Measurements from ENCODE around the gene BCL3.
"Not testable (repeated sequence)": the region's sequence is repeated elsewhere in the genome, so short reads cannot be mapped to it uniquely, and the experiment has no call there.

The BCL3 gene

GRCh38 chr19:44748426-44749254 is at the start of gene BCL3:
BCL3 (plus strand) TSS chr19:44748708; CDS start chr19:44748791, 83 bp downstream.
- DNase-seq (ENCODE audit: low read depth): peak; percentile 84

- no peak for DNase-seq (ENCODE audit: low read depth)
Measured at GRCh38 chr19:44700547-44700946, 48.0 kb upstream of the BCL3 start.

GRCh38 chr19:44701228-44701627 is 47.3 kb upstream of the BCL3 start:
- no peak for DNase-seq (ENCODE audit: low read depth)

GRCh38 chr19:44702551-44703176 is 45.8 kb upstream of the BCL3 start:
- DNase-seq (ENCODE audit: low read depth): no peak

- DNase-seq (ENCODE audit: low read depth): no peak
Measured at GRCh38 chr19:44703336-44704078, 45.0 kb upstream of the BCL3 start.

- DNase-seq (ENCODE audit: low read depth): no peak
Measured at GRCh38 chr19:44704982-44705381, 43.5 kb upstream of the BCL3 start.

GRCh38 chr19:44705502-44706010 is 43.0 kb upstream of the BCL3 start:
- no peak for DNase-seq (ENCODE audit: low read depth)

GRCh38 chr19:44706506-44707236 is 41.8 kb upstream of the BCL3 start:
- DNase-seq (ENCODE audit: low read depth): no peak

GRCh38 chr19:44707794-44708193 is 40.7 kb upstream of the BCL3 start:
- DNase-seq (ENCODE audit: low read depth): no peak

- DNase-seq (ENCODE audit: low read depth): no peak
Measured at GRCh38 chr19:44708940-44709339, 39.6 kb upstream of the BCL3 start.

- not testable (repeated sequence) for DNase-seq (ENCODE audit: low read depth)
Measured at GRCh38 chr19:44709434-44710266, 38.9 kb upstream of the BCL3 start.

- DNase-seq (ENCODE audit: low read depth): no peak
Measured at GRCh38 chr19:44710483-44710882, 38.0 kb upstream of the BCL3 start.

- DNase-seq (ENCODE audit: low read depth): no peak
Measured at GRCh38 chr19:44712864-44713515, 35.5 kb upstream of the BCL3 start.

- no peak for DNase-seq (ENCODE audit: low read depth)
Measured at GRCh38 chr19:44714597-44715169, 33.8 kb upstream of the BCL3 start.

- no peak for DNase-seq (ENCODE audit: low read depth)
Measured at GRCh38 chr19:44717603-44718002, 30.9 kb upstream of the BCL3 start.

GRCh38 chr19:44718441-44719261 is 29.9 kb upstream of the BCL3 start:
- DNase-seq (ENCODE audit: low read depth): no peak

- DNase-seq (ENCODE audit: low read depth): no peak
Measured at GRCh38 chr19:44719262-44719701, 29.2 kb upstream of the BCL3 start.

- not testable (repeated sequence) for DNase-seq (ENCODE audit: low read depth)
Measured at GRCh38 chr19:44720396-44720795, 28.1 kb upstream of the BCL3 start.

GRCh38 chr19:44720945-44721344 is 27.6 kb upstream of the BCL3 start:
- DNase-seq (ENCODE audit: low read depth): no peak

Data from T-helper 22 cell (primary cell).